ENCODE data around the gene VPS18. TPM values are rescaled to one million over a fixed set of nuclear protein-coding genes. Genes with fewer than 3 reads are reported as not detected.

Gene VPS18, protein sequence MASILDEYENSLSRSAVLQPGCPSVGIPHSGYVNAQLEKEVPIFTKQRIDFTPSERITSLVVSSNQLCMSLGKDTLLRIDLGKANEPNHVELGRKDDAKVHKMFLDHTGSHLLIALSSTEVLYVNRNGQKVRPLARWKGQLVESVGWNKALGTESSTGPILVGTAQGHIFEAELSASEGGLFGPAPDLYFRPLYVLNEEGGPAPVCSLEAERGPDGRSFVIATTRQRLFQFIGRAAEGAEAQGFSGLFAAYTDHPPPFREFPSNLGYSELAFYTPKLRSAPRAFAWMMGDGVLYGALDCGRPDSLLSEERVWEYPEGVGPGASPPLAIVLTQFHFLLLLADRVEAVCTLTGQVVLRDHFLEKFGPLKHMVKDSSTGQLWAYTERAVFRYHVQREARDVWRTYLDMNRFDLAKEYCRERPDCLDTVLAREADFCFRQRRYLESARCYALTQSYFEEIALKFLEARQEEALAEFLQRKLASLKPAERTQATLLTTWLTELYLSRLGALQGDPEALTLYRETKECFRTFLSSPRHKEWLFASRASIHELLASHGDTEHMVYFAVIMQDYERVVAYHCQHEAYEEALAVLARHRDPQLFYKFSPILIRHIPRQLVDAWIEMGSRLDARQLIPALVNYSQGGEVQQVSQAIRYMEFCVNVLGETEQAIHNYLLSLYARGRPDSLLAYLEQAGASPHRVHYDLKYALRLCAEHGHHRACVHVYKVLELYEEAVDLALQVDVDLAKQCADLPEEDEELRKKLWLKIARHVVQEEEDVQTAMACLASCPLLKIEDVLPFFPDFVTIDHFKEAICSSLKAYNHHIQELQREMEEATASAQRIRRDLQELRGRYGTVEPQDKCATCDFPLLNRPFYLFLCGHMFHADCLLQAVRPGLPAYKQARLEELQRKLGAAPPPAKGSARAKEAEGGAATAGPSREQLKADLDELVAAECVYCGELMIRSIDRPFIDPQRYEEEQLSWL
- 10 to 100 TPM; 15.9 to 16.7 (median 16.4) TPM for total RNA-seq

DNA sequence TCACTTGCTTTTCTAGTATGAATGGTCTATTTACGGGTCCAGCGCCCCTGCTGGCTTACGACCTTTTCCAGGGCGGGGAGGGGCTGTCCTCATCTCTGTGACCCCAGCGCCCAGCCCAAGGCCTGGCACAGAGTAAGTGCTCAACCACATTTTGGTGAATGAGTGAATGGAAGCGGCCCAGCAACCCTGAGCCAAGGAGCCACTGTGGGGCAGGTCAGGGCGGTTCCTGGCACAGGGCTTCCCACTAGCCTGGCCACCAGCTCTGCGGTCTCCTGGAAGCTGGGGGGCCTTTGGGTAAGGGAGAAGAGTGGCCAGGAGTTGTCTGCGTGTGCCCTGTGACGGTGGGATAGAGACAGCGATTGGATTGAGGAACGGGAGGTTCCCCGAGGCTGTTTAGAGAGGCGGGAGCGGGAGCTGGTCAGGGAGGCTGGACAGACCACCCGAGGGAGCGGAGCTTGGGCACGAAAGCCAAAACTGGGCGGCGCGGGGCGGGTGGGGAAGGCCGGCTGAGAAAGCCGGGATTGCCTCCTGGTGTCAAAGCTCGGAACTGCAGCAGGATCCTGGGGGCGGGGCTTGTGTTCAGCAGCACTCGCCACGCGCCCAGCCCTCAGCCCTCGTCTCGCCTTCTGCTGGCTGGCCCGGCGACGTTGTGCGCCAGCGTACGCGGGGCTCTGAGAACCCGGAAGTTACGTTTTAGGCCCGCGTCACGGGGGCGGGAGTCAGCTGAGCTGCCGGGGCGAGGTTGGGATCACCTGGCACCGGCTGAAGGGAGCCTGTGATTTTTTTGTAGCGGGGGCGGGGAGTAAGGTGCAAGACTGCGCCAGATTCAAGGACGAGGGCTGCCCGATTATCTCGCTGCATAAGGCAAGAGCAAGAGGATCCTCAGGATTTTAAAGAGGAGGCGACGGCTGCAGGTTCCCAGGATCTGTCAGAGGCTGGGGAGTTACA is at the start of gene VPS18:
Gene VPS18, plus strand, starts transcription at position 718 of the 948 bp plus-strand sequence. CDS start 319 bp downstream, outside the sequence.
- Mint-ChIP-seq H3K4me3 (peak within 1 kb of the TSS; percentile 99), H3K36me3 (ENCODE audit: insufficient read depth) (peaks cover 8% of the 10 kb centered on the region), H3K27me3 (ENCODE audit: low read depth) (no peaks in the 10 kb centered on the region), H3K9me3 (no peaks in the 10 kb centered on the region), H3K4me1 (ENCODE audit: low read depth) (peaks cover 24% of the 10 kb centered on the region)
- ATAC-seq (peak; percentile 98), DNase-seq (peak; percentile 99)

DNA sequence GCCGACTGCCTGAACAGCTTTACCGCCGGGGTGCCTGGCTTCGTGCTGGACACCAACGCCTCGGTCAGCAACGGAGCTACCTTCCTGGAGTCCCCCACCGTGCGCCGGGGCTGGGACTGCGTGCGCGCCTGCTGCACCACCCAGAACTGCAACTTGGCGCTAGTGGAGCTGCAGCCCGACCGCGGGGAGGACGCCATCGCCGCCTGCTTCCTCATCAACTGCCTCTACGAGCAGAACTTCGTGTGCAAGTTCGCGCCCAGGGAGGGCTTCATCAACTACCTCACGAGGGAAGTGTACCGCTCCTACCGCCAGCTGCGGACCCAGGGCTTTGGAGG is 49.6 kb upstream of the VPS18 start:
- ATAC-seq (peak; percentile 49 to 56), DNase-seq (peak; percentile 22)
- Mint-ChIP-seq H3K4me3 (peak overlapping the region; percentile 85), H3K9me3 (no peaks in the 10 kb centered on the region), H3K27me3 (ENCODE audit: low read depth) (peaks cover 14% of the 10 kb centered on the region), H3K4me1 (ENCODE audit: low read depth) (peaks cover 26% of the 10 kb centered on the region), H3K36me3 (ENCODE audit: insufficient read depth) (no peaks in the 10 kb centered on the region)

DNA sequence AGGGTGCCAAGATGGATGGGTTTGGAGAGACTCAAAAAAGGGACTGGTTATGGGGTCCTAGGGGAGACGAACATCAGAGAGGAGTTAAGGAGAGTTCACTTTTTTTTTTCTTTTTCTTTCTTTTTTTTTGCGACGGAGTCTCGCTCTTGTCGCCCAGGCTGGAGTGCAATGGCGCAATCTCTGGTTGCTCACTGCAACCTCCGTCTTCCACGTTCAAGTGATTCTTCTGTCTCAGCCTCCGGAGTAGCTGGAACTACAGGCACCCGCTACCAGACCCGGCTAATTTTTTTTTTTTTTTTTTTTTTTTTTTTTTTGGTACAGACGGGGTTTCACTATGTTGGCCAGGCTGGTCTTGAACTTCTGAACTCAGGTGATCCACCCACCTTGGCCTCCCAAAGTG is 49.2 kb upstream of the VPS18 start:
- Mint-ChIP-seq H3K36me3 (ENCODE audit: insufficient read depth) (no peaks in the 10 kb centered on the region), H3K4me1 (ENCODE audit: low read depth) (peaks cover 26% of the 10 kb centered on the region)
- no peak for ATAC-seq

DNA sequence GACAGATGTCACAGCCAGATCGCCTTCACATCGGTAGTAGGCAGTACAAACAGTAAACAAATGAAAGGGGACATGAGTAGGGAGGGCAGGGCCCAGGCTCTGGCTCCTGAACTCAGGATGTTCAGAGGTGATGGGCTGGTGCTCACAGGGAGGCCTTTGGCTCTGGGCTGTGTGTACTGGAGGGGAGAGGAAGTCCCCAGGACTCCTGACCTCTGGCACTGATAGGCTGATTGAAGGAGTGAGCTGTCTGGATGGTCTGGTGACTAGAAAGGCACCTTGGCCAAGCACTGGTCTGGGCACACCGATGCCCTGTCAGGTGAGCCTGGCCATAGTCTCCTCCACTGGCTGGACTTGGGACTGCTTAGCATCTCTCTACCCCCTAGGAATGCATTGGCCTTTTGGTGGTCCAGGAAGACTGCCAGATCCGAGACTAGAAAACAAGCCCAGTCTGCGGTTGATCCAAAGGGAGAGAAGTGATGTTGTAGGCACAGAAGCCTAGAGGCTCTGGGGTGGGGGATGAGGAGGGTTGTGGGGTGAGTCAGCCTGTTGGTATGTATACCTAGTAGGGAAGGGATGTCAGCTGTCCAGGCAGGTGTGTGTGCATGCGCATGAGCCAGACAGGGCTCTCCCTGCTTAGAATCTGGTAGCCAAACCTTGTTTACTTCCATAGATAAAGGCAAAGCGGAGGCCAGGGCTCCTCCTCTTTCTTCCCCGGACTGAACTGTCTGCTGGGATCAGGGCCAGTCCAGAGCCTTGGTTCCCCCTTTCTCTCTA is 48.6 kb upstream of the VPS18 start:
- H3K9me3 Mint-ChIP-seq: no peaks in the 10 kb centered on the region
- ATAC-seq: no peak
- H3K4me3 Mint-ChIP-seq: peak overlapping the region; percentile 85
- H3K27me3 Mint-ChIP-seq (ENCODE audit: low read depth): peaks cover 14% of the 10 kb centered on the region
- DNase-seq: no peak
- peaks cover 26% of the 10 kb centered on the region for H3K4me1 Mint-ChIP-seq (ENCODE audit: low read depth)
- H3K36me3 Mint-ChIP-seq (ENCODE audit: insufficient read depth): no peaks in the 10 kb centered on the region

More for the DNA sequence above, 49.2 kb upstream of the VPS18 start:
- H3K9me3 Mint-ChIP-seq: no peaks in the 10 kb centered on the region
- H3K4me3 Mint-ChIP-seq: peak overlapping the region; percentile 85
- peaks cover 14% of the 10 kb centered on the region for H3K27me3 Mint-ChIP-seq (ENCODE audit: low read depth)
- DNase-seq: no peak

DNA sequence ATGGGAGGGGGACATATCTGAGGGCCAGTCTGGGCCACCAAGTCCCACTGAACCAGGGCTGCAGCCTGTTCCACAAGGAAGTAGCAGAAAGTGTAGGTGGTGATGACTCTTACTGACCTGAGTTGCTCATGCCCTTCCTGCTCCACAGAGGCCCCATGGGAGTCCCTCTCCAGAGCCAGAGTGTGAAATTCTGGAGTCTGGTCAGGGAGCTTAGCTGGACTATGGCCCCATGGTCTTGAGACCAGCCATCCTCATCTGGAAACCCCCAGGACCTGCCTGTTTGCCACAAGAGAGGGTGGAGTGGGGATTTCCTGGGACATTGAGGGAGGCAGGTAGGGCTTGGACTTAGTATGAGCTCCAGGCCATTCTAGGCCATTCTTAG is 47.4 kb upstream of the VPS18 start:
- no peak overlapping the region for H3K4me3 Mint-ChIP-seq
- ATAC-seq (no peak), DNase-seq (no peak)
- peaks cover 26% of the 10 kb centered on the region for H3K4me1 Mint-ChIP-seq (ENCODE audit: low read depth)
- H3K27me3 Mint-ChIP-seq (ENCODE audit: low read depth): peaks cover 10% of the 10 kb centered on the region
- H3K9me3 Mint-ChIP-seq: no peaks in the 10 kb centered on the region
- H3K36me3 Mint-ChIP-seq (ENCODE audit: insufficient read depth): no peaks in the 10 kb centered on the region

DNA sequence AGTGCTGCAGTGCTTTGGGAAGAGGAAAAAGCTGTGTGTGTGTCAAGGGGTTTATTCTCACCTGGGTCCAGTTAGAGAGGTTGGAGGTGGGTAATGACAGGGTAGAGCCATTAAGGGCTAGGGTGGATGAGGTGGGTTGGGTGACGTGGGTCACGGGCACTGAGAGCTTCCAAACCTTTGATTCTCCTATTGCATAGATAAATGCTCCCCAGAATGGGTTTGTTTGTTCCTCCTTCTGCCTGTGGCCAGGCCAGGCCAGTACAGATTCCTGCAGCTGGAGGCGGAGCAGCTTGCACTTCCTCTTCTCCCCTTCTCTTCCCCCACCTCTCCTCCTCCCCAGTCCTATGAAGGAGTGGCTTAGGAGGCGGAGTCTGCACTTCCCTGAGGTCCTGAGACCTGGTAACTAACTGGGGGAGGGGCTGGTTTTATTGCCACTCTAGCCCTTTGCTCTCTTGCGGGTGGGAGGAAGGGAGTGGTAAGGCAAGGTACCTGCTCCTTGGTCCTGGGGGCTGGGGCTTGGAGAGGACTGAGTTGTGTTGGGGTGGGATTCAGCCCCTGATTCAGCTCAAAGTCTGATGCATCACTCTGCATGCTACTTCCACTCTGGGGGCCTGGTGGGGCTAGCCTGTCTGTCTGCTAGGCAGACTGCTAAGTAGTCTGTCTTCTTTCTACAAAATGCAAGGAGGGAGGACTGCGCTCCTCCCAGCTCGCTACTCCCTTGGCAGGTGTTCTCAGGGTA is 46.9 kb upstream of the VPS18 start:
- no peak for DNase-seq
- Mint-ChIP-seq H3K4me3 (no peak overlapping the region), H3K36me3 (ENCODE audit: insufficient read depth) (no peaks in the 10 kb centered on the region), H3K9me3 (no peaks in the 10 kb centered on the region), H3K27me3 (ENCODE audit: low read depth) (peaks cover 7% of the 10 kb centered on the region), H3K4me1 (ENCODE audit: low read depth) (peaks cover 26% of the 10 kb centered on the region)
- ATAC-seq: no peak

DNA sequence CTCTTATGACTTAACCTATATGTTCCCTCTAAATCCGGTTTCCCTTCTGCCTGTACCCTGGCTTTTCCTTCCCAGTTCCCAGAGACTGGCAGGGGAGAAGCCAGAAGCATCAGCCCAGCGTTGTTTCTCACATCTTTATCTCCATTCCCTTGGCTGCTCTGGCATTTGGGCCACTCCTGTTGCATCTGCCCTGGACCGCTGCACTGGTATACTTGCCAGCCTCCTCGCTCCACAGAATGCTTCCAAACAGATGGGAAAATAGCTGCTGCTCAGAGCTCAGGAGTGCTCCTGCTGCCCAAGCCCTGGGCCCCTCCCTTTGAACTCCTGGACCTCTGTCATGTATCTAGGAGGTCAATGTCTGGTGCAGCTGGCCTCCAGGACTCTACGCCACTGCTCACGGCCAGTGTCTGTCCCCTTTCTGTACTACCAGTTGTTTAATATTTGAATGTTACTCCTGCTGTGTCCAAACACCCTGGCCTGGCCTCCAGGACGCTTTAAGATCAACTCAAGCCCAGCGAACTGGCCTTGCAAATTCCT is 43.6 kb upstream of the VPS18 start:
- ATAC-seq: no peak
- H3K36me3 Mint-ChIP-seq (ENCODE audit: insufficient read depth): no peaks in the 10 kb centered on the region
- no peak for DNase-seq
- peaks cover 18% of the 10 kb centered on the region for H3K4me1 Mint-ChIP-seq (ENCODE audit: low read depth)
- no peak overlapping the region for H3K4me3 Mint-ChIP-seq
- H3K27me3 Mint-ChIP-seq (ENCODE audit: low read depth): no peaks in the 10 kb centered on the region
- no peaks in the 10 kb centered on the region for H3K9me3 Mint-ChIP-seq

DNA sequence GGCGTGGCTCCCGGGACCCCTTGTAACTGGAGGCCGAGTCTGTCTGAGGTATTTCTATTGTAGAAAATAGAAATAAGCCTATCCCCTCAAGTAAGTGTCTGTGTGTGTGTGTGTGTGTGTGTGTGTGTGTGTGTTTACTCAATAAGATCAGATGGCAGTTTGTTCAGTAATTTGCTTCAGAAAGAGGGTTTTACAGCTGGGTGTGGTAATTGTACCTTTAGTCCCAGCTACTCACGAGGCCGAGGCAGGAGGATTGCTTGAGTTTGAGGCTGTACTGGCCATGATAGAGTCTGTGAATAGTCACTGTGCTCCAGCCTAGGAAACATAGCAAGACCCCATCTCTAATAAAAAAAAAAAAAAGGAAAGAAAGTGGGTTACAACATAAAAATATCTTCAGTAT is 41.7 kb upstream of the VPS18 start:
- DNase-seq: no peak
- ATAC-seq: no peak
- H3K9me3 Mint-ChIP-seq: no peaks in the 10 kb centered on the region
- H3K4me1 Mint-ChIP-seq (ENCODE audit: low read depth): peaks cover 6% of the 10 kb centered on the region
- H3K27me3 Mint-ChIP-seq (ENCODE audit: low read depth): no peaks in the 10 kb centered on the region
- peaks cover 2% of the 10 kb centered on the region for H3K36me3 Mint-ChIP-seq (ENCODE audit: insufficient read depth)
- no peak overlapping the region for H3K4me3 Mint-ChIP-seq

DNA sequence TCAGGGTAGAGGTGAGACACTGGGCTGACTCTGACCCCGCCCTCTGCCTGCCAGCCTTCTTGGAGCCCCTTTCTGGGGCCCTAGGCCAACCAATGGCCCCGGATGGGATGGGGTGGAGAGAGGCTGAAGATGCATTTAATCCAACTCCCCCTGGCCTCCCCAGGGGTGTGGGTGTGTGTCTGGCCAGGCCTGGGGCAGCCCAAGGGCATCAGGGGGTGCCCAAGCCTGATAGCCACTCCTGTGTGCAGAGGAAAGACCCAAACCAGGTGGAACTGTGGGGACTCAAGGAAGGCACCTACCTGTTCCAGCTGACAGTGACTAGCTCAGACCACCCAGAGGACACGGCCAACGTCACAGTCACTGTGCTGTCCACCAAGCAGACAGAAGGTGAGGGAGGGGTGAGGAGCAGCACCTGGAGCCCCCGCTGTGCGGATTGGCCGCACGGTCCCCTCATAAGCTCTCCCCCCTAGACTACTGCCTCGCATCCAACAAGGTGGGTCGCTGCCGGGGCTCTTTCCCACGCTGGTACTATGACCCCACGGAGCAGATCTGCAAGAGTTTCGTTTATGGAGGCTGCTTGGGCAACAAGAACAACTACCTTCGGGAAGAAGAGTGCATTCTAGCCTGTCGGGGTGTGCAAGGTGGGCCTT is 40.9 kb upstream of the VPS18 start:
- Mint-ChIP-seq H3K9me3 (no peaks in the 10 kb centered on the region), H3K4me3 (no peak overlapping the region), H3K27me3 (ENCODE audit: low read depth) (no peaks in the 10 kb centered on the region), H3K4me1 (ENCODE audit: low read depth) (peaks cover 2% of the 10 kb centered on the region), H3K36me3 (ENCODE audit: insufficient read depth) (peaks cover 2% of the 10 kb centered on the region)
- DNase-seq (no peak), ATAC-seq (no peak)

DNA sequence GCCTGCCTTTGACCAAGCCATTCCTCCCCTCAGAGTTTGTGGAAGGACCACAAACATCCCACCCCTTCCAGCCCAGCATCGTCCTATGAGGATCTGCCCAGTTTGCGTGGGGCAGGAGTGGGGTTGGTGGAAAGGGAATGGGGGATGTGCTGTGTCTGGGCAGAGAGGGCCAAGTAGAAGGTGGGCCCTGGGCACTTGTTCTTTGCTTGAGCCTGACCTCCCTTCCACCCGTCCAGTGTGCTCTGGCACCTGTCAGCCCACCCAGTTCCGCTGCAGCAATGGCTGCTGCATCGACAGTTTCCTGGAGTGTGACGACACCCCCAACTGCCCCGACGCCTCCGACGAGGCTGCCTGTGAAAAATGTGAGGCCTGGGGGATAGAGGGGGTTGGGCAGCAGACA is 40.1 kb upstream of the VPS18 start:
- H3K9me3 Mint-ChIP-seq: no peaks in the 10 kb centered on the region
- peaks cover 2% of the 10 kb centered on the region for H3K36me3 Mint-ChIP-seq (ENCODE audit: insufficient read depth)
- H3K4me1 Mint-ChIP-seq (ENCODE audit: low read depth): peaks cover 4% of the 10 kb centered on the region
- H3K4me3 Mint-ChIP-seq: no peak overlapping the region
- DNase-seq: no peak
- no peak for ATAC-seq
- H3K27me3 Mint-ChIP-seq (ENCODE audit: low read depth): peaks cover 1% of the 10 kb centered on the region

DNA sequence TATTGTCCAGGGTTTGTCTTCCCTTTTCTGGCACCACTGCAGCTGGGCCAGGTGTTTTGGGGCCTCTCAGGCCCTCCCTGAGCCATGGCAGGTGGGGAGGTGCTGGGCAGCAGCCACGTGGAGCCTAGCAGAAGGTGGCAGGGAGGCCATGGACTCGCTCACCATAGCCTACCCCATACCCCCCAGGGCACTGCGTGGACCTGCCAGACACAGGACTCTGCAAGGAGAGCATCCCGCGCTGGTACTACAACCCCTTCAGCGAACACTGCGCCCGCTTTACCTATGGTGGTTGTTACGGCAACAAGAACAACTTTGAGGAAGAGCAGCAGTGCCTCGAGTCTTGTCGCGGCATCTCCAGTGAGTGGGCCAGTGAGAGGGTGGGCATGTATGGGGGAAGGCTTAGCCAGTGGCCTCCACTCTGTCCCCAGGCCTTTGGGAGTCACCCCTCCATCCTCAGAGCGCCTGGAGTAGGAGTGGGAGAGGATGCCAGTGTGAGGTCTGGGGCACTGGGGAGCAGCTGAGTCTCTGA is 38.5 kb upstream of the VPS18 start:
- Mint-ChIP-seq H3K27me3 (ENCODE audit: low read depth) (peaks cover 1% of the 10 kb centered on the region), H3K4me1 (ENCODE audit: low read depth) (peaks cover 9% of the 10 kb centered on the region), H3K9me3 (no peaks in the 10 kb centered on the region), H3K4me3 (no peak overlapping the region), H3K36me3 (ENCODE audit: insufficient read depth) (peaks cover 2% of the 10 kb centered on the region)
- DNase-seq: no peak
- ATAC-seq: no peak

DNA sequence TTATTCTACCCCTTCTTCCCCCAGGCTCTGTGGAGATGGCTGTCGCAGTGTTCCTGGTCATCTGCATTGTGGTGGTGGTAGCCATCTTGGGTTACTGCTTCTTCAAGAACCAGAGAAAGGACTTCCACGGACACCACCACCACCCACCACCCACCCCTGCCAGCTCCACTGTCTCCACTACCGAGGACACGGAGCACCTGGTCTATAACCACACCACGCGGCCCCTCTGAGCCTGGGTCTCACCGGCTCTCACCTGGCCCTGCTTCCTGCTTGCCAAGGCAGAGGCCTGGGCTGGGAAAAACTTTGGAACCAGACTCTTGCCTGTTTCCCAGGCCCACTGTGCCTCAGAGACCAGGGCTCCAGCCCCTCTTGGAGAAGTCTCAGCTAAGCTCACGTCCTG is 37.5 kb upstream of the VPS18 start:
- no peak overlapping the region for H3K4me3 Mint-ChIP-seq

More for the DNA sequence above, 37.5 kb upstream of the VPS18 start:
- Mint-ChIP-seq H3K27me3 (ENCODE audit: low read depth) (peaks cover 1% of the 10 kb centered on the region), H3K4me1 (ENCODE audit: low read depth) (peaks cover 9% of the 10 kb centered on the region), H3K9me3 (no peaks in the 10 kb centered on the region), H3K36me3 (ENCODE audit: insufficient read depth) (peaks cover 2% of the 10 kb centered on the region)
- DNase-seq: no peak
- no peak for ATAC-seq

Data from activated T-cell treated with anti-CD3 and anti-CD28 coated beads, Interleukin-2, amount 50 U/mL, for 4 hours (primary cell).